NK-92 treated with Interleukin-12 subunit alpha and Interleukin-12 subunit beta, amount 100 ng/mL, for 24 hours (cell line): ENCODE results near the gene OTOF.

ENCODE experiments used
- DNase-seq: peaks from one replicate; lab custom pipeline; 2025; lab: John Stamatoyannopoulos, UW

Gene OTOF

GRCh38 chr2:26464390-26465265, 13.3 kb downstream of the OTOF start:
- DNase-seq = no peak

DNA sequence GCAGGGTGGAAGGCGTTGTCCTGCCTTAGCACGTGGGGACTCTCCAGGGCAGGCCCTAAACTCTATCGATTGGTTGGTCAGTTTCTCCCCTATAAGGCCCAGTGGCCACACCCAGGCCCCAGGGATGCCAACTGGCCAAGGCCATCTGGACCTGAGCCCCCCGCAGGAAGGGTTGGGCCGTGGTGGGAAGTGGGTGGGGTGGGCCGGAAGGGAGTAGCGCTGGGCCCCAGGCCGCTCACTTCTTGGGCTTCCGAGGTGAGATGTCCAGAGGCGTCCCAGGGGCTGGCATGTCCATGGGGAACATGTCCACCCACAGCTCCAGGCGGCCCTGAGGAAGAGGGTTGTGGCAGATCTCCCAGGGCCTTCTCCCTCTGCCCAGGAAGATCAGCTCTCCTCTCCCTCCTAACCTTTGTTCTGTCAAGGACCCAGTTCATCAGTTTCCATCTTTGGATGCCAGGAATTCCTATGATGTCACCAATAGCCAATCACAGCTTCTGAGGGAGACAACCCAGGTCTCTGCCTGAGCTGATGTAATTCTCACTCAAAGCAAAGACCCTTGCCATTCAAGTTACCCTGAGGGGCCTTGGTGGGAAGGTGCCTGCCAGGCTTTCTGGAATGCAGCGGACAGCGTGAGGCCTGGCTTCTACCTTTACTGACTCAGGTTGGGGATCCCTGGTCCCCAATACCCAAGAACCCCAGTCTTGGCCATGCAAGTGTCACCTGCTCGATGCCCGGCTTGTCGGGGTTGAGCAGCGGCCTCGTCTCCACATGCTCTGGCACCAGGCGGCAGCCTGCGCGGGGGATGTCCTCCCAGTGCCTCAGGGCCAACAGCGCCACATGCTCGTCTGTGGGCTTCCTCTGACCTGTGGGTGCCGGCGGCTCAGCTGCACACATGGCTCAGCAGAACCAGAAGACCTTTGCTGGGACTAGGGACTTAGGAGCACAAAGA, 14.4 kb downstream of the OTOF start:
- no peak for DNase-seq

DNA sequence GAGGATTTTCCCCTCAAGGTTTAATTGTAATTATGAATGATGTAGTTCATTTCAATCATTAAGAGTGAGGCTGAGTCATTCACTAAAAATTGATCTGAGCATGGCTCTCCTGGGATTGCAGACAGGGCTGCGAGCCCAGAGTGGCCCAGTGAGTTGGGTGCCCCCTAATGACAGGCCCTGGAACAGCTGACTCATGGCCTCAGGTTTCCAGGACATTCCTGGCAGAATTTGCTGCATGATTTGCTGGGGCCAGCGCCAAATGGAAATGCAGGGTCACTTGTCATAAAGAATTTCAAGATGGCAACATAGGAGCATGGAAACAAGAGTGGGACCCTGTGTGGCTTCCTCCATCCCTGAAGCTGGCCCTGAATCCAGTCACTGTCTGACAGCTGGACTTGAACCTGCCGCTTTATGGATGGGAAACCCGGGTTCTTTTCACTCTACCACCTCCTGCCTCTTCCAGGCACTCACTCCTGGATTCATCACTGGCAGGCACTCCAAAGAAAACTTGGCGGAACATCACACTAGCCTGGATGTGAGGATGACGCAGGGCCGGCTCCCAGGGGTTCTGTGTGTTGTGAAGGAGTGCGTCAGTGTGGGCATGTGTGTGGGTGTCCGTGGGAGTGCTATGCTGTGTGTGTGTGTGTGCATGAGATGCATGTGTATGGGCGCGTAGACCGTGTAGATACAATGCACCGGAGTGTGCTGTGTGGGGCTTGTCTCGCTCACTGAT, 15.2 kb downstream of the OTOF start:
- no peak for DNase-seq

DNA sequence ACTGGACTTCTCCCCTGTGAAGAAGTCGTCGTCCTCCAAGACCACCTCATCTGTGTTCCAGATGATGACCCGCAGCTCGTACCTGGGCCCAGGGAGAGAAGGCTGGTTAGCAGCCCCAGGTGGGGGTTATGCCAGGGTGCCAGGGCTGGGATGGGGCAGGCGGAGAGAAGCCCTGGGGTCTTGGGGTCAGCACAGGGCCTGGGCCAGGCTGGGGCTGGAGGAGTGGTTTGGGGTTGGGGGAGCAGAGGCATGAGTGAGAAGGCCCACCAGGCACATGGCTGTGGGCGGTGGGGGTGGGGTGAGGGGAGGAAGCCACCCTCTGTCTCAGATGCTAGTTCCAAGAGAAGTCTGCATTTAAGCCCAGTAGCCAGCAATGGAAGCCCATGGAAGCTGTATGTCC, 15.8 kb downstream of the OTOF start:
- no peak for DNase-seq

- DNase-seq = no peak
Observed at GRCh38 chr2:26461601-26462023, 16.3 kb downstream of the OTOF start.

DNA sequence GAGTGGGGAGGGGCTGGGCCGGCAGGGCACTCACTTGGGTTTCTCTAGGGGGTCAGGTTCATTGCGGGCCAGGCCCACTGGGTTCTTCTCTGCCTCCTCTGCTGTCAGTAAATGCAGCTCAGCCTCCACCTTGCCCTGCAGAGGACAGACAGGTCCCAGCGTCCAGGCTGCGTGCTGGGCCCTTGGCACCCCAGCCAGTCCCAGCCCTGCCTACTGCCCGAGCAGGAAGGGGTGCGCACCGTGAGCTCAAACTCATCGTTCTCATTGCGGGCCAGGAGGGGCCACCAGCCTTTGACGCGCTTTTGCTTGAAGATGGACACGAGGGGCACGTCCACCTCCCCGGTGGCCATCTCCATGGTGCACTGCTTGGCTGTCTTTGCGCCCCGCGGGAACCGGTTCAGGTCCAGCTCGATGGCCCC, 17.3 kb downstream of the OTOF start:
- DNase-seq = no peak

DNA sequence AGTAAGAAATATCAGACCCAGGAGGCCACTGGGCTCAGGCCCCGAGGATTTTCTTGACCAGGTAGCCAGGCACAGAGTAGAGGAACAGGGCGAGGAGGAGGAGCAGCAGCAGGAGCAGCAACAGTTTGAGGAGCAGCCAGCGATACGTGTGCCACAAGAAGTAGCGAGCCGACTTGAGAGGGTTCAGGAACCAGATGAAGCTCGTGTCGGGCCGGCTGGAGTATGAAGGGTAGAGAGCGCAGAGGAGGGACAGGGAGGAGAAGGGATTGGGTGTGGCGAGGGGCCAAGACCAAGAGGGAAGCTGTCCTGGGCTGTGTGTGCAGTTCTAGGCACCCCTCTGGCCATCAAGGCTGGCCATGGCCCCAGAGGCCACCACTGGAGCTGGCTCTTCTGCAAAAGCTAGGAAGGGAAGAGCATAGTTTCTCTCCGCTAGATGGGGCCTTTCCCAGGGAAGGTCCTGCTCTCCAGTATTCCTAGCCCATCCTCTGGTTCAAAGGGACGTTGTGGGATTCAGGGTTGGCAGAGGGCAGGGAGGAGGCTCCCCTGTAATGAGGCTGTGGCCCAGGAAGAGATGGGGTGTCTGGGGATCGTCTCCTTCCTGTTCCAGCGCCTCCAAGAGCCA, 17.8 kb downstream of the OTOF start:
- DNase-seq = no peak

GRCh38 chr2:26458365-26459042, 19.4 kb downstream of the OTOF start:
- no peak for DNase-seq

DNA sequence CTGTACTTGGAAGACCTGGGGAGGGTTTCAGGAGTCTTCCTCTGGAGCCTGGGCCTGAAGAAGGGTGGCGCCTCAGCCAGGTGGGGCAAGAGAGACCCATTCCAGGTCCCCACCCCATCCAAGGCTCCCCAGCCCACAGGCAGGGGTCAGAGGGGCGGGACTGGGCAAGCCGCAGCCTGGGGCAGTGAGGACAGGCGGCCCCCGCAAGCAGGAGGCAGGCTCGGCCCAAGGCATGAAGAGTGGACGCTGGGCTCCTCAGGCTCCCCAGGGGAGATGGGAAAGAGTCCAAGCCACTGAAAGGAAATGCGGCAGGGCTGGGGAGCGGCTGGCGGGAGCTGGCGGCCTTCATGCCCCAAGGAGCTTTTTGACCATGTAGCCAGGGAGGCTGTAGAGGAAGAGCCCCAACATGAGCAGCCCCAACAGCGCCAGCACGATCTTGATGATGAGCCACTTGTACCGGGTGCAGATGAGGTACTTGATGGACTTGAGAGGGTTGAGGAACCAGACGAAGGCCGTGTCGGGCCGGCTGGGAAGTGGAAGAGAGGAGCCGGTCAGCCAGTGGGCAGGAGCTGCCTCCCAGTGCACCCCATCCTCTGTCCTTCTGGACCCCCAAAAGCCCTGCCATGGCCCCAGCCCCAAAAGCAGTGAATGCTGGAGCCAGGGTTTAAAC, 20.1 kb downstream of the OTOF start:
- DNase-seq = no peak

GRCh38 chr2:26457251-26457666, 20.7 kb downstream of the OTOF start:
- DNase-seq = no peak

- DNase-seq = no peak
Observed at GRCh38 chr2:26456440-26457250, 21.3 kb downstream of the OTOF start.

- DNase-seq = no peak
Observed at GRCh38 chr2:26455670-26456439, 22.1 kb downstream of the OTOF start.

GRCh38 chr2:26455037-26455669, 22.8 kb downstream of the OTOF start:
- no peak for DNase-seq

DNA sequence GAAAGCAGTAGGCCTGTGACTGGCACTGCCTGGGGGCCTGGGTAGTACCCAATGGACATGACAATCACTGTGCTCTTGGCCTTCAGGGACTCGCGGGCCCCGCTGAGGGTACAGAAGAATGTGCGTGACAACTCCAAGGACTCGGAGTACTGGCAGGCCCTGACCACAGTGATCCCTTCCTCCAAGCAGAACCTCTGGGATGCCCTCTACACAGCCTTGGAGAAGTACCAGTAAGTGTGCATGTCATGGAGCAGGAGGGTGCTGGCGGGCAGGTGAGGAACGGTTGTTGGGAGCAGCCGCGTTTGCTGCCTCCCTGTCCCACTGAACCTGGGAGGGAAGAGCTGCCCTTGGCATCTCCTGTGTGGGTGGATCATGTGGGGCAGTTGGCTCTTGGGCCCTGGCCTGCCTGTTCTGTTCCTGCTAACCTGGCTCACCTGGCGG, 23.3 kb downstream of the OTOF start:
- DNase-seq = no peak

GRCh38 chr2:26453421-26454329, 24.2 kb downstream of the OTOF start:
- no peak for DNase-seq

GRCh38 chr2:26451700-26452099, 26.2 kb downstream of the OTOF start:
- DNase-seq = no peak

GRCh38 chr2:26450031-26450635, 27.8 kb downstream of the OTOF start:
- no peak for DNase-seq
